Progenitor cell of endocrine pancreas (in vitro differentiated cells): ENCODE results near the gene SRCIN1. TPM values are rescaled to one million over a fixed set of nuclear protein-coding genes. Genes with fewer than 3 reads are reported as not detected.

Source experiments
- DNase-seq: peaks from one replicate; pipeline ENCODE4 v3.0.0; 2021; ENCODE audit warnings: low spot score; ENCODE audit not compliant: unreplicated experiment
- H3K27ac Mint-ChIP-seq: 2 replicates; pipeline ENCODE4 v1.8.0; 2021; ENCODE audit warnings: mild to moderate bottlenecking, moderate library complexity, mixed read lengths
- H3K27me3 Mint-ChIP-seq: 2 replicates; pipeline ENCODE4 v1.8.0; 2021; ENCODE audit warnings: mixed read lengths
- H3K36me3 Mint-ChIP-seq: 2 replicates; pipeline ENCODE4 v1.8.0; 2022; ENCODE audit warnings: mixed read lengths; ENCODE audit not compliant: insufficient read depth
- H3K4me1 Mint-ChIP-seq: 2 replicates; pipeline ENCODE4 v1.8.0; 2021; ENCODE audit warnings: low read depth, mixed read lengths
- H3K4me3 Mint-ChIP-seq: 2 replicates; pipeline ENCODE4 v1.8.0; 2021; ENCODE audit warnings: low read depth, mild to moderate bottlenecking, moderate library complexity, mixed read lengths
- H3K9me3 Mint-ChIP-seq: 2 replicates; pipeline ENCODE4 v1.8.0; 2021; ENCODE audit warnings: low read depth, mixed read lengths
- total RNA-seq: library from RNA; stranded (reverse); gene quantifications from 2 replicates; pipeline ENCODE4 v1.2.1, GENCODE V29; 2021
- TF ChIP-seq, protein P1 (sequence below): fragments of 200-600 bp; sonication (generic); IDR thresholded peaks from one replicate; pipeline ENCODE4 v1.5.0; 2021; ENCODE audit warnings: antibody characterized with exemption, mild to moderate bottlenecking; ENCODE audit not compliant: unreplicated experiment

The SRCIN1 gene
- total RNA-seq, 1 donor from 2014 or later, result 13.8 TPM

GRCh38 chr17:38565853-38566665 lies 39.7 kb downstream of the SRCIN1 start:
- H3K9me3 Mint-ChIP-seq, result no peaks in the 10 kb centered on the region
- H3K4me1 Mint-ChIP-seq, result peaks cover 2% of the 10 kb centered on the region
- H3K4me3 Mint-ChIP-seq, result no peak overlapping the region
- peaks cover 88% of the 10 kb centered on the region for H3K27me3 Mint-ChIP-seq
- no peak for DNase-seq
- H3K27ac Mint-ChIP-seq, result peak overlapping the region; percentile 59
- TF ChIP-seq, protein P1, sequence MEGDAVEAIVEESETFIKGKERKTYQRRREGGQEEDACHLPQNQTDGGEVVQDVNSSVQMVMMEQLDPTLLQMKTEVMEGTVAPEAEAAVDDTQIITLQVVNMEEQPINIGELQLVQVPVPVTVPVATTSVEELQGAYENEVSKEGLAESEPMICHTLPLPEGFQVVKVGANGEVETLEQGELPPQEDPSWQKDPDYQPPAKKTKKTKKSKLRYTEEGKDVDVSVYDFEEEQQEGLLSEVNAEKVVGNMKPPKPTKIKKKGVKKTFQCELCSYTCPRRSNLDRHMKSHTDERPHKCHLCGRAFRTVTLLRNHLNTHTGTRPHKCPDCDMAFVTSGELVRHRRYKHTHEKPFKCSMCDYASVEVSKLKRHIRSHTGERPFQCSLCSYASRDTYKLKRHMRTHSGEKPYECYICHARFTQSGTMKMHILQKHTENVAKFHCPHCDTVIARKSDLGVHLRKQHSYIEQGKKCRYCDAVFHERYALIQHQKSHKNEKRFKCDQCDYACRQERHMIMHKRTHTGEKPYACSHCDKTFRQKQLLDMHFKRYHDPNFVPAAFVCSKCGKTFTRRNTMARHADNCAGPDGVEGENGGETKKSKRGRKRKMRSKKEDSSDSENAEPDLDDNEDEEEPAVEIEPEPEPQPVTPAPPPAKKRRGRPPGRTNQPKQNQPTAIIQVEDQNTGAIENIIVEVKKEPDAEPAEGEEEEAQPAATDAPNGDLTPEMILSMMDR, result no peak
- no peaks in the 10 kb centered on the region for H3K36me3 Mint-ChIP-seq

DNA sequence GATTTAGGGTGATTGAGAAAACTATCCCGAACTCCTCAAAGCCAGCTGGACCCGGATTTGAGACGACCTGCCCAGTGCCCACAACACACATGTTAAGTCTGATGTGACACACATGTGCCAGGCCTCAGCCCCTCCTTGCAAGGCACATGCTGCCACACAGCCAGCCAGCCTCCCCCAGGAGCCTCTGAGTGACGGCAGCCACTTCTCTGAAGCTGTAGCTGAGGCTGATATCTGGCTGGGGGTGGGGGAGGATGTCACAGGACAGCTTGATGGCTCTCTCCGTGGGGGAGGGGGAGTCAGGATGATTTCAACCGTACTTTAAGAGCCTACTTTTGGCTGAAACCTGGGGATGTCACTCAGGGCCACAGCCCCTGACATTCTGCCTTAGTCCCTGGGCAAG lies 40.9 kb downstream of the SRCIN1 start:
- Mint-ChIP-seq H3K9me3 (no peaks in the 10 kb centered on the region), H3K27ac (no peak overlapping the region), H3K27me3 (peaks cover 87% of the 10 kb centered on the region), H3K4me3 (no peak overlapping the region), H3K4me1 (peaks cover 3% of the 10 kb centered on the region), H3K36me3 (peaks cover 1% of the 10 kb centered on the region)
- DNase-seq, result no peak
- TF ChIP-seq, protein P1, result no peak

GRCh38 chr17:38564254-38564837 lies 41.4 kb downstream of the SRCIN1 start:
- H3K4me3 Mint-ChIP-seq, result no peak overlapping the region
- TF ChIP-seq, protein P1, result no peak
- peaks cover 1% of the 10 kb centered on the region for H3K36me3 Mint-ChIP-seq
- peaks cover 4% of the 10 kb centered on the region for H3K4me1 Mint-ChIP-seq
- H3K27ac Mint-ChIP-seq, result no peak overlapping the region
- no peak for DNase-seq
- no peaks in the 10 kb centered on the region for H3K9me3 Mint-ChIP-seq
- H3K27me3 Mint-ChIP-seq, result peaks cover 86% of the 10 kb centered on the region

GRCh38 chr17:38563362-38564253 lies 42.1 kb downstream of the SRCIN1 start:
- Mint-ChIP-seq H3K36me3 (peaks cover 1% of the 10 kb centered on the region), H3K4me3 (no peak overlapping the region), H3K27me3 (peaks cover 86% of the 10 kb centered on the region), H3K9me3 (no peaks in the 10 kb centered on the region), H3K27ac (no peak overlapping the region), H3K4me1 (peaks cover 10% of the 10 kb centered on the region)
- TF ChIP-seq, protein P1, result no peak
- DNase-seq, result no peak

DNA sequence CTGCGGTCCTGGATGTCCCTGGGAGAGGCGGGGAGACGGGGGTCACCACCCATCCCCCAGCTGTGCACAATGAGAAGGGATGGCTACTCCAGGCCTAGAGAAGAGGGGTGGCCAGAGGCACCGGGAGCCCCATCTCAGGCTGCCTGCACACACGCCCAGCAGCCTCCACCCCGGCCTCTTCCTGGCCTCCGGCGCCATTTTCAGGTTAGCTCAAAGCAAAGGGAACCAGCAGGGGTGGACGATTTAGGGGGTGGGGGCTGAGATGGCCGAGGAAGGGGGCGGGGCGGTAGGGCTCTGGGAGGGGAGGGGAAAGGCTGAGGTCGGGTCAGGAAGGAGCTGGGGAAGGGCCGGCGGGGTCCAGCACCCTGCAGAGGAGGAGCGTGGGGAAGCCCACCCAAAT lies 42.8 kb downstream of the SRCIN1 start:
- peaks cover 1% of the 10 kb centered on the region for H3K36me3 Mint-ChIP-seq
- no peaks in the 10 kb centered on the region for H3K9me3 Mint-ChIP-seq
- DNase-seq, result no peak
- H3K27ac Mint-ChIP-seq, result no peak overlapping the region
- no peak overlapping the region for H3K4me3 Mint-ChIP-seq
- H3K4me1 Mint-ChIP-seq, result peaks cover 12% of the 10 kb centered on the region
- peaks cover 81% of the 10 kb centered on the region for H3K27me3 Mint-ChIP-seq
- TF ChIP-seq, protein P1, result no peak
